WTC11 (cell line): ENCODE results near the gene SIM2. TPM values are rescaled to one million over a fixed set of nuclear protein-coding genes. Genes with fewer than 3 reads are reported as not detected.

ENCODE experiments used
- ATAC-seq: fragments of 200-7000 bp; cut with Tn5 transposase; 2 replicates; pipeline ENCODE4 v1.10.0; 2021; ENCODE audit warnings: mild to moderate bottlenecking, moderate library complexity
- CTCF ChIA-PET: fragments of 300-600 bp; sonication (Branson Sonifier 250); formaldehyde crosslinking; loops from one replicate; lab custom pipeline; 2021; ENCODE audit warnings: antibody characterized with exemption; lab: Charles Lee
- POLR2A ChIA-PET: fragments of 350-600 bp; sonication (Branson Sonifier 250); formaldehyde crosslinking; loops from one replicate; lab custom pipeline; 2021; ENCODE audit warnings: antibody characterized with exemption; lab: Charles Lee
- DNase-seq: peaks from one replicate; pipeline ENCODE4 v3.0.0; 2021; ENCODE audit warnings: low spot score
- H3K27ac Mint-ChIP-seq: 2 replicates; pipeline ENCODE4 v1.8.0; 2021; ENCODE audit warnings: mixed read lengths
- H3K27me3 Mint-ChIP-seq: 2 replicates; pipeline ENCODE4 v1.8.0; 2021; ENCODE audit warnings: low read depth, mild to moderate bottlenecking, moderate library complexity, mixed read lengths
- H3K36me3 Mint-ChIP-seq: 2 replicates; pipeline ENCODE4 v1.8.0; 2021; ENCODE audit warnings: mixed read lengths
- H3K4me1 Mint-ChIP-seq: 2 replicates; pipeline ENCODE4 v1.8.0; 2022; ENCODE audit warnings: mixed read lengths
- H3K4me3 Mint-ChIP-seq: 2 replicates; pipeline ENCODE4 v1.8.0; 2021; ENCODE audit warnings: mild to moderate bottlenecking, moderate library complexity, mixed read lengths
- H3K9me3 Mint-ChIP-seq: 2 replicates; pipeline ENCODE4 v1.8.0; 2021; ENCODE audit warnings: mixed read lengths
- CBFB ChIP-seq: sonication (generic); formaldehyde crosslinking; IDR thresholded peaks from 2 replicates; pipeline ENCODE4 v1.8.1; 2022; ENCODE audit warnings: mild to moderate bottlenecking, low read depth, missing genetic modification reagents
- FOXP1 ChIP-seq: sonication (generic); formaldehyde crosslinking; IDR thresholded peaks from 2 replicates; pipeline ENCODE4 v1.8.0; 2022; ENCODE audit warnings: missing genetic modification reagents, mild to moderate bottlenecking, moderate library complexity, borderline replicate concordance
- GTF2I ChIP-seq: fragments of 250-450 bp; sonication (Bioruptor Pico); conservative IDR thresholded peaks from 2 replicates; pipeline ENCODE4 v1.4.0; 2021; ENCODE audit warnings: mild to moderate bottlenecking
- MXD4 ChIP-seq: fragments of 250-450 bp; sonication (Bioruptor Pico); IDR thresholded peaks from 2 replicates; pipeline ENCODE4 v1.8.0; 2021; ENCODE audit warnings: mild to moderate bottlenecking, moderate library complexity, borderline replicate concordance
- NFATC4 ChIP-seq: fragments of 250-450 bp; sonication (Bioruptor Pico); IDR thresholded peaks from 2 replicates; pipeline ENCODE4 v1.9.0; 2021; ENCODE audit warnings: mild to moderate bottlenecking
- NFE2L1 ChIP-seq: sonication (generic); formaldehyde crosslinking; IDR thresholded peaks from 2 replicates; pipeline ENCODE4 v1.8.1; 2023; ENCODE audit warnings: missing genetic modification reagents
- RELA ChIP-seq: sonication (generic); formaldehyde crosslinking; IDR thresholded peaks from 2 replicates; pipeline ENCODE4 v1.8.1; 2022; ENCODE audit warnings: missing genetic modification reagents, mild to moderate bottlenecking, borderline replicate concordance
- SMAD3 ChIP-seq: sonication (generic); formaldehyde crosslinking; IDR thresholded peaks from 2 replicates; pipeline ENCODE4 v1.8.0; 2022; ENCODE audit warnings: missing genetic modification reagents, mild to moderate bottlenecking, borderline replicate concordance
- TEAD1 ChIP-seq: sonication (generic); formaldehyde crosslinking; IDR thresholded peaks from 2 replicates; pipeline ENCODE4 v1.8.0; 2022; ENCODE audit warnings: mild to moderate bottlenecking, missing genetic modification reagents
- TEAD4 ChIP-seq: sonication (generic); formaldehyde crosslinking; IDR thresholded peaks from 2 replicates; pipeline ENCODE4 v1.8.0; 2022; ENCODE audit warnings: mild to moderate bottlenecking, missing genetic modification reagents
- ZNF423 ChIP-seq: fragments of 250-450 bp; sonication (Bioruptor Pico); IDR thresholded peaks from 2 replicates; pipeline ENCODE4 v2.1.2; 2022; ENCODE audit warnings: mild to moderate bottlenecking, moderate library complexity
- total RNA-seq: library from RNA; stranded (reverse); gene quantifications from 3 replicates; pipeline ENCODE4 v1.2.3, GENCODE V29; 2021
- TF ChIP-seq, protein P1 (sequence below): sonication (generic); formaldehyde crosslinking; IDR thresholded peaks from 2 replicates; pipeline ENCODE4 v1.8.1; 2023; ENCODE audit warnings: mild to moderate bottlenecking, missing genetic modification reagents, borderline replicate concordance
- TF ChIP-seq, protein P2 (sequence below): fragments of 250-450 bp; sonication (Bioruptor Pico); IDR thresholded peaks from 2 replicates; pipeline ENCODE4 v1.9.0; 2021; ENCODE audit warnings: mild to moderate bottlenecking
- TF ChIP-seq, protein P3 (sequence below): sonication (generic); formaldehyde crosslinking; IDR thresholded peaks from 2 replicates; pipeline ENCODE4 v1.8.1; 2023; ENCODE audit warnings: mild to moderate bottlenecking, missing genetic modification reagents
- TF ChIP-seq, protein P4 (sequence below): fragments of 250-450 bp; sonication (Bioruptor Pico); IDR thresholded peaks from 2 replicates; pipeline ENCODE4 v1.9.0; 2021; ENCODE audit warnings: mild to moderate bottlenecking, borderline replicate concordance

SIM2 gene
- total RNA-seq, 1 experiment from 2014 or later = 0.17 TPM

DNA sequence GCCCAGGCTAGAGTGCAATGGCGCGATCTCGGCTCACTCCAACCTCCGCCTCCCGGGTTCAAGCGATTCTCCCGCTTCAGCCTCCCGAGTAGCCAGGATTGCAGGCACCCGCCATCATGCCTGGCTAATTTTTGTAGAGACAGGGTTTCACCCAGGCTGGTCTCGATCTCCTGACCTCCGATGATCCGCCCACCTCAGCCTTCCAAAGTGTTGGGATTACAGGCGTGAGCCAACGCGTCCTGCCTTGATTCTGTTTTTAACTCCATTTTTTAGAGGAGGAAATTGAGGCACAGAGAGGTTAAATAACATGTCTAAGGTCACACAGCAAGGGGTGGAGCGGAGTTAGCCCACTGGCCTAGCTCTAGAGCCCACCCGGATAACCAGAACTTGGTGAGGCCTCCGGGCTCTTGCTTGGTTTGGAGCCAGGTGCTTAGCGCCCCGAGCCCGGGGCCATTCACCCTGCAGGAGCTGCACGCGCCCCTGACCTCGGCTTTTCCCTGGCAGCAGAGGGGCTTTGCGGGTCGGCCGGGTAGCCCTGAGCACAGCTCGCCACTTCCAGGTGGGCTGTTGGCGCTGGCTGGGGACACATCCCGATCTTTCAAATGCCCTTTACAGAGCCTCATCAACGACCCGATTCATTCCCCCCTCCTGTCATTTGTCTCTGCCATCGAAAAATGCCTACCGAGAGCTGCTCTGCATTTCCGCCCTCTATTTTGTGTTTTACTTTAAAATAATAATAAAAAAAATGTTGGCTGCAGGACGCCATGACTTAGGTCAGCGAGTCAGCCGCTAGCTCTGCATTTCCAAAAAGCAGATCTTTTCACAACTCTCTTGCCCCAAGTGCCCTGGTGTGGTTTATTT is 11.2 kb downstream of the SIM2 start:
- H3K27me3 Mint-ChIP-seq = peaks cover 100% of the 10 kb centered on the region
- peak; percentile 26 for ATAC-seq
- ChIA-PET CTCF (interaction anchor here (0.5 to 2.5 kb wide), 16 partner anchors 9 to 217 kb away, joined by 3 to 20 read pairs (median 4); no protein-coding TSS in a partner anchor), POLR2A (interaction anchor here (1.0 to 1.5 kb wide), 2 partner anchors 10 to 18 kb away, joined by 3 read pairs; no protein-coding TSS in a partner anchor)
- H3K9me3 Mint-ChIP-seq = no peaks in the 10 kb centered on the region
- peaks cover 52% of the 10 kb centered on the region for H3K4me1 Mint-ChIP-seq
- TF ChIP-seq, protein P1, sequence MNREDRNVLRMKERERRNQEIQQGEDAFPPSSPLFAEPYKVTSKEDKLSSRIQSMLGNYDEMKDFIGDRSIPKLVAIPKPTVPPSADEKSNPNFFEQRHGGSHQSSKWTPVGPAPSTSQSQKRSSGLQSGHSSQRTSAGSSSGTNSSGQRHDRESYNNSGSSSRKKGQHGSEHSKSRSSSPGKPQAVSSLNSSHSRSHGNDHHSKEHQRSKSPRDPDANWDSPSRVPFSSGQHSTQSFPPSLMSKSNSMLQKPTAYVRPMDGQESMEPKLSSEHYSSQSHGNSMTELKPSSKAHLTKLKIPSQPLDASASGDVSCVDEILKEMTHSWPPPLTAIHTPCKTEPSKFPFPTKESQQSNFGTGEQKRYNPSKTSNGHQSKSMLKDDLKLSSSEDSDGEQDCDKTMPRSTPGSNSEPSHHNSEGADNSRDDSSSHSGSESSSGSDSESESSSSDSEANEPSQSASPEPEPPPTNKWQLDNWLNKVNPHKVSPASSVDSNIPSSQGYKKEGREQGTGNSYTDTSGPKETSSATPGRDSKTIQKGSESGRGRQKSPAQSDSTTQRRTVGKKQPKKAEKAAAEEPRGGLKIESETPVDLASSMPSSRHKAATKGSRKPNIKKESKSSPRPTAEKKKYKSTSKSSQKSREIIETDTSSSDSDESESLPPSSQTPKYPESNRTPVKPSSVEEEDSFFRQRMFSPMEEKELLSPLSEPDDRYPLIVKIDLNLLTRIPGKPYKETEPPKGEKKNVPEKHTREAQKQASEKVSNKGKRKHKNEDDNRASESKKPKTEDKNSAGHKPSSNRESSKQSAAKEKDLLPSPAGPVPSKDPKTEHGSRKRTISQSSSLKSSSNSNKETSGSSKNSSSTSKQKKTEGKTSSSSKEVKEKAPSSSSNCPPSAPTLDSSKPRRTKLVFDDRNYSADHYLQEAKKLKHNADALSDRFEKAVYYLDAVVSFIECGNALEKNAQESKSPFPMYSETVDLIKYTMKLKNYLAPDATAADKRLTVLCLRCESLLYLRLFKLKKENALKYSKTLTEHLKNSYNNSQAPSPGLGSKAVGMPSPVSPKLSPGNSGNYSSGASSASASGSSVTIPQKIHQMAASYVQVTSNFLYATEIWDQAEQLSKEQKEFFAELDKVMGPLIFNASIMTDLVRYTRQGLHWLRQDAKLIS = no peak
- TF ChIP-seq FOXP1 (CRISPR knock-in tag) = 0 out of 2 replicates have a peak, but pooled peaks have one; percentile 25
- no peak for TF ChIP-seq TEAD4 (CRISPR knock-in tag)
- TF ChIP-seq TEAD1 (CRISPR knock-in tag) = no peak
- TF ChIP-seq GTF2I = peak; percentile 75
- no peak overlapping the region for H3K27ac Mint-ChIP-seq
- H3K36me3 Mint-ChIP-seq = no peaks in the 10 kb centered on the region
- H3K4me3 Mint-ChIP-seq = peak overlapping the region; percentile 64
- DNase-seq = peak; percentile 56

DNA sequence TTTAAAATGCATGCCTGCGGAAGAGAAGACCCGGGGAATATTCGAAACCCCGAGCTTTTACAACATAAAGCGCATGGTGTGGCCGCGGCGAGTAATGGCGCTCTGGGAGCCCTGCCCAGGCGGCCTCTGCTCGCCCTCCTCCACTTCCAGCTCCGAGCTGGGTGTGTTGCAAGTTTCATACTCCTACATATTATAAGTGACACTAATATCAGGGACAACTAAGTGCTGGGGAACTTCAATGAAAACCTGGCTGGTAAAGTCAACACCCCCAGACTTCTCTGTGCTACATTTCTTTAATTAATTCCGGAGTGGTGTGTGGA is 11.8 kb downstream of the SIM2 start:
- CTCF ChIA-PET = interaction anchor here (0.5 to 2.5 kb wide), 15 partner anchors 8 to 217 kb away, joined by 3 to 20 read pairs (median 5); no protein-coding TSS in a partner anchor
- no peaks in the 10 kb centered on the region for H3K36me3 Mint-ChIP-seq

DNA sequence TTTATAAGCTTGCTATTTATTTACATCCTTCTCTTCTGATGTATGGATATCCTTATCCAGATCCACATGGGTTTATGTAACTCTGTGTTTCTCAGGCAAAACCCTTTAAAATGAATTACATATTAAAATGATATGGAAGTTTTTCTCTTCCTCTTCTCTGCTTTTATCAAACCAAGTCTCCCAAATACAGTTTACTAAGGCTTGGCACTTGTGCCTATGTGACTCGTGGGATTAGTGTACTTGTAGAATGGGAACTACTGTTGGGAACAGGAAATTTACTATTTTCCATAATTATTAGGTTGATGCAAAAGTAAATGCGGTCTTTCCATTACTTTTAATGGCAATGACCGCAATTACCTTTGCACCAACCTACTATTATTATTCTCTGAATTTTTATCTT is 14.8 kb downstream of the SIM2 start:
- H3K27me3 Mint-ChIP-seq = peaks cover 65% of the 10 kb centered on the region
- DNase-seq = no peak
- POLR2A ChIA-PET = no interaction called here
- TF ChIP-seq RELA (CRISPR knock-in tag) (no peak), NFE2L1 (CRISPR knock-in tag) (no peak), MXD4 (CRISPR knock-in tag) (no peak), CBFB (CRISPR knock-in tag) (no peak), SMAD3 (no peak), NFATC4 (CRISPR knock-in tag) (no peak)
- TF ChIP-seq, protein P2, sequence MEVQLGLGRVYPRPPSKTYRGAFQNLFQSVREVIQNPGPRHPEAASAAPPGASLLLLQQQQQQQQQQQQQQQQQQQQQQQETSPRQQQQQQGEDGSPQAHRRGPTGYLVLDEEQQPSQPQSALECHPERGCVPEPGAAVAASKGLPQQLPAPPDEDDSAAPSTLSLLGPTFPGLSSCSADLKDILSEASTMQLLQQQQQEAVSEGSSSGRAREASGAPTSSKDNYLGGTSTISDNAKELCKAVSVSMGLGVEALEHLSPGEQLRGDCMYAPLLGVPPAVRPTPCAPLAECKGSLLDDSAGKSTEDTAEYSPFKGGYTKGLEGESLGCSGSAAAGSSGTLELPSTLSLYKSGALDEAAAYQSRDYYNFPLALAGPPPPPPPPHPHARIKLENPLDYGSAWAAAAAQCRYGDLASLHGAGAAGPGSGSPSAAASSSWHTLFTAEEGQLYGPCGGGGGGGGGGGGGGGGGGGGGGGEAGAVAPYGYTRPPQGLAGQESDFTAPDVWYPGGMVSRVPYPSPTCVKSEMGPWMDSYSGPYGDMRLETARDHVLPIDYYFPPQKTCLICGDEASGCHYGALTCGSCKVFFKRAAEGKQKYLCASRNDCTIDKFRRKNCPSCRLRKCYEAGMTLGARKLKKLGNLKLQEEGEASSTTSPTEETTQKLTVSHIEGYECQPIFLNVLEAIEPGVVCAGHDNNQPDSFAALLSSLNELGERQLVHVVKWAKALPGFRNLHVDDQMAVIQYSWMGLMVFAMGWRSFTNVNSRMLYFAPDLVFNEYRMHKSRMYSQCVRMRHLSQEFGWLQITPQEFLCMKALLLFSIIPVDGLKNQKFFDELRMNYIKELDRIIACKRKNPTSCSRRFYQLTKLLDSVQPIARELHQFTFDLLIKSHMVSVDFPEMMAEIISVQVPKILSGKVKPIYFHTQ = no peak
- TF ChIP-seq, protein P3, sequence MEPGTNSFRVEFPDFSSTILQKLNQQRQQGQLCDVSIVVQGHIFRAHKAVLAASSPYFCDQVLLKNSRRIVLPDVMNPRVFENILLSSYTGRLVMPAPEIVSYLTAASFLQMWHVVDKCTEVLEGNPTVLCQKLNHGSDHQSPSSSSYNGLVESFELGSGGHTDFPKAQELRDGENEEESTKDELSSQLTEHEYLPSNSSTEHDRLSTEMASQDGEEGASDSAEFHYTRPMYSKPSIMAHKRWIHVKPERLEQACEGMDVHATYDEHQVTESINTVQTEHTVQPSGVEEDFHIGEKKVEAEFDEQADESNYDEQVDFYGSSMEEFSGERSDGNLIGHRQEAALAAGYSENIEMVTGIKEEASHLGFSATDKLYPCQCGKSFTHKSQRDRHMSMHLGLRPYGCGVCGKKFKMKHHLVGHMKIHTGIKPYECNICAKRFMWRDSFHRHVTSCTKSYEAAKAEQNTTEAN (CRISPR knock-in tag) = no peak

More for the DNA sequence above, 11.8 kb downstream of the SIM2 start:
- Mint-ChIP-seq H3K9me3 (no peaks in the 10 kb centered on the region), H3K4me1 (peaks cover 46% of the 10 kb centered on the region), H3K4me3 (peak overlapping the region; percentile 64), H3K27ac (no peak overlapping the region), H3K27me3 (peaks cover 95% of the 10 kb centered on the region)
- DNase-seq (no peak), ATAC-seq (no peak)
- POLR2A ChIA-PET = interaction anchor here (1.0 to 1.5 kb wide), 2 partner anchors 10 to 19 kb away, joined by 3 read pairs; no protein-coding TSS in a partner anchor
- TF ChIP-seq, protein P4, sequence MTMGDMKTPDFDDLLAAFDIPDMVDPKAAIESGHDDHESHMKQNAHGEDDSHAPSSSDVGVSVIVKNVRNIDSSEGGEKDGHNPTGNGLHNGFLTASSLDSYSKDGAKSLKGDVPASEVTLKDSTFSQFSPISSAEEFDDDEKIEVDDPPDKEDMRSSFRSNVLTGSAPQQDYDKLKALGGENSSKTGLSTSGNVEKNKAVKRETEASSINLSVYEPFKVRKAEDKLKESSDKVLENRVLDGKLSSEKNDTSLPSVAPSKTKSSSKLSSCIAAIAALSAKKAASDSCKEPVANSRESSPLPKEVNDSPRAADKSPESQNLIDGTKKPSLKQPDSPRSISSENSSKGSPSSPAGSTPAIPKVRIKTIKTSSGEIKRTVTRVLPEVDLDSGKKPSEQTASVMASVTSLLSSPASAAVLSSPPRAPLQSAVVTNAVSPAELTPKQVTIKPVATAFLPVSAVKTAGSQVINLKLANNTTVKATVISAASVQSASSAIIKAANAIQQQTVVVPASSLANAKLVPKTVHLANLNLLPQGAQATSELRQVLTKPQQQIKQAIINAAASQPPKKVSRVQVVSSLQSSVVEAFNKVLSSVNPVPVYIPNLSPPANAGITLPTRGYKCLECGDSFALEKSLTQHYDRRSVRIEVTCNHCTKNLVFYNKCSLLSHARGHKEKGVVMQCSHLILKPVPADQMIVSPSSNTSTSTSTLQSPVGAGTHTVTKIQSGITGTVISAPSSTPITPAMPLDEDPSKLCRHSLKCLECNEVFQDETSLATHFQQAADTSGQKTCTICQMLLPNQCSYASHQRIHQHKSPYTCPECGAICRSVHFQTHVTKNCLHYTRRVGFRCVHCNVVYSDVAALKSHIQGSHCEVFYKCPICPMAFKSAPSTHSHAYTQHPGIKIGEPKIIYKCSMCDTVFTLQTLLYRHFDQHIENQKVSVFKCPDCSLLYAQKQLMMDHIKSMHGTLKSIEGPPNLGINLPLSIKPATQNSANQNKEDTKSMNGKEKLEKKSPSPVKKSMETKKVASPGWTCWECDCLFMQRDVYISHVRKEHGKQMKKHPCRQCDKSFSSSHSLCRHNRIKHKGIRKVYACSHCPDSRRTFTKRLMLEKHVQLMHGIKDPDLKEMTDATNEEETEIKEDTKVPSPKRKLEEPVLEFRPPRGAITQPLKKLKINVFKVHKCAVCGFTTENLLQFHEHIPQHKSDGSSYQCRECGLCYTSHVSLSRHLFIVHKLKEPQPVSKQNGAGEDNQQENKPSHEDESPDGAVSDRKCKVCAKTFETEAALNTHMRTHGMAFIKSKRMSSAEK (CRISPR knock-in tag) = no peak
- peak; percentile 42; the same call in 1 of the 2 replicates for TF ChIP-seq ZNF423 (CRISPR knock-in tag)

More for the DNA sequence above, 14.8 kb downstream of the SIM2 start:
- H3K9me3 Mint-ChIP-seq = no peaks in the 10 kb centered on the region
- H3K36me3 Mint-ChIP-seq = no peaks in the 10 kb centered on the region
- H3K4me1 Mint-ChIP-seq = peaks cover 34% of the 10 kb centered on the region
- CTCF ChIA-PET = interaction anchor here (0.5 kb wide), 1 partner anchor 229 kb away, joined by 3 read pairs; no protein-coding TSS in a partner anchor
- no peak overlapping the region for H3K27ac Mint-ChIP-seq
- H3K4me3 Mint-ChIP-seq = no peak overlapping the region
- no peak for ATAC-seq
